Pancreas (tissue), 10 donors: ENCODE results near the gene ZBTB7C. TPM values are rescaled to one million over a fixed set of nuclear protein-coding genes. Genes with fewer than 3 reads are reported as not detected.

Experiments
- ATAC-seq, 4 donors: fragments of 200-7000 bp; cut with Tn5 transposase; one replicate each; pipeline versions ENCODE4 v1.8.0 to v1.9.1; 2020; ENCODE audit warnings: mild to moderate bottlenecking in 4 of 4, moderate library complexity in 4 of 4
- DNase-seq, 6 donors: peaks; one replicate each; pipeline ENCODE4 v3.0.0-alpha.2; 2020
- FAIRE-seq: peaks from 2 replicates; lab custom pipeline; 2012; peaks lifted over from hg19 to GRCh38; lab: Jason Lieb, UNC
- H3K27ac ChIP-seq, 4 donors: fragments of 200-600 bp; sonication (generic); 1 replicate in 3 of 4; 2 replicates in 1 of 4; pipeline versions ENCODE4 v1.5.0 to v1.8.0; 2020
- H3K27me3 ChIP-seq, 4 donors: fragments of 200-600 bp; one replicate each; pipeline ENCODE4 v1.8.0; 2021
- H3K36me3 ChIP-seq, 3 donors: fragments of 200-600 bp; sonication (generic) in 1 of 3; one replicate each; pipeline versions ENCODE4 v1.5.0 to v1.8.0; 2020 to 2021
- H3K4me1 ChIP-seq, 3 donors: fragments of 200-600 bp; one replicate each; pipeline ENCODE4 v1.8.0; 2021
- H3K4me3 ChIP-seq, 4 donors: fragments of 200-600 bp; sonication (generic) in 2 of 4; one replicate each; pipeline versions ENCODE4 v1.5.0 to v1.8.0; 2020 to 2021
- H3K9me3 ChIP-seq, 4 donors: fragments of 200-600 bp; one replicate each; pipeline ENCODE4 v1.8.0; 2021
- WGBS, 2 donors: extraction: QIAGEN DNeasy Blood & Tissue Kit; methylation state at CpG; one replicate each; pipeline ENCODE4 v1.1.7; 2013; 5-methylcytosine and 5-hydroxymethylcytosine counted together
- intact Hi-C, 3 donors: fragments of 100-400 bp; cut with DNase I; formaldehyde crosslinking; loops; one replicate each; pipeline versions ENCODE4 v1.11.1 to v1.14.2; 2022
- polyA plus RNA-seq, 2 donors: library from polyadenylated mRNA; stranded (reverse); fragments of 200-250 nt; gene quantifications; one replicate each; pipeline ENCODE4 v1.2.3, GENCODE V29; 2013
- total RNA-seq, 6 donors: library from RNA; stranded (reverse); fragmentation: NEBNext Ultra II Directional in 4 of 6; extraction: Animal tissue kit (Norgen Biotek cat#: 25700) in 4 of 6; gene quantifications; one replicate each; pipeline versions ENCODE4 v1.2.1 to v1.2.4, GENCODE V29; 2021 to 2023
- TF ChIP-seq, protein P1 (sequence below), 4 donors: fragments of 200-600 bp; sonication (generic) in 3 of 4; IDR thresholded peaks; one replicate each; pipeline versions ENCODE4 v1.5.0 to v1.8.0; 2021; ENCODE audit warnings: antibody characterized with exemption in 4 of 4
- donor health status: healthy with polysubstance abuse.
- donor health status: DM: no; HTN: no; CAD: no; lungs with moderate emphysema.
- donor health status: DM: no; HTN: no; CAD: no.
- donor health status: control.
- donor health status: control.
- donor health status: Bipolar disorder and iron deficiency.
- donor health status: DM: yes; HTN: yes; CAD: no.
- donor health status: DM: no; HTN: no; CAD: no.
- donor health status: DM: no; HTN: no; CAD: no.
- donor health status: DM: yes; HTN: yes; CAD: no.

Gene ZBTB7C
- total and polyA plus RNA-seq, 8 donors: 0.35 to 1.7 (median 0.91) TPM

DNA sequence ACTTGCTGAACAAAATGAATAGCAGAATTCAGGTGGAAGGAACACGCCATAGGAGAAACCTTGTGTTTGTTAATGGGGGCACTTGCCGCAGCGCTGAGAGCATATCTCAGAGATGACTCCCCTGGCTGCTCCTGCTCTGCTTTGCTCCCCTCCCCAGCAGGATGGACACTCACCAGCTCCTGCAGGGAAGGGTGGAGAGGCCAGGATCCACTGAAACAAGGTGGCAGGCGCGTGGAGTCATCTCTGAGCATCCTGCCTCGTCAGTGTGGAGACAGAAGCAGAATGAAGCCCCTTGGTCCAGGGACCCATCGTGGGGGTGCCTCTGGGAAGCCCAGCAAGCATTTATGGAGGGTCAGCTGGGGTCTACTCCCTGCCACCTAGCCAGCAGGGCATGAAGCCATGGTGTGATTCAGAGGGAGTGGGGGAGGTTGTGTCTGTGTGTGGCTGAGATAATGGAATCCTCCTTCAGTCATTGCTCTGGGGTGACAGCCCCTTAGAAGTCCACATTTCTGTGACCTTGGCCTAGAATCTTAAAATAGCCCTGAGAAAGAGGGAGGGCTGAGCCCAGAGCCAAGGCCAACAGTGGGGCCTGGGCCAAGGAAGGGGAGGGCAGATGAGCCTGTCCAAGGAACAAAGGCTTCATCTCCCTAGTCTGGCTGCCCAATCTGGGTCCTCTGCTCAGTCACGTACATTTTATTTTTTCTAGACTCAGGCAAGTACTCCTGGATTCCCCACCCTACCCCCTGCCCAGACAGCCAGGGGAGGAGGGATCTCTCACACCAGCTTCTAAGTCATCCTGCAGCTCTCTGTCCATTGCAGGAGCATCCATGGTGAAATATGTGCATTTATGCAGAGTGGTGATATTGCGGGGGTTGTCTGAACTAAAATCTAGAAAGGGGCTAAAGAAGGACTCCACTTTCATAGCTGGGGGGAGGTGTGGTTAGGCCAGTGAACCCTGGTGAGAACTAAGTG, 215.4 kb downstream of the ZBTB7C start:
- ATAC-seq: peak in 3 of 4 donors; percentile 53 to 85 (median 62)
- intact Hi-C loops: no loop called here
- Histone ChIP-seq H3K9me3 (no peaks in the 10 kb centered on the region), H3K27me3 (no peaks in the 10 kb centered on the region), H3K4me1 (no peaks in the 10 kb centered on the region), H3K27ac (no peak overlapping the region), H3K36me3 (no peaks in the 10 kb centered on the region), H3K4me3 (no peak overlapping the region)
- TF ChIP-seq, protein P1, sequence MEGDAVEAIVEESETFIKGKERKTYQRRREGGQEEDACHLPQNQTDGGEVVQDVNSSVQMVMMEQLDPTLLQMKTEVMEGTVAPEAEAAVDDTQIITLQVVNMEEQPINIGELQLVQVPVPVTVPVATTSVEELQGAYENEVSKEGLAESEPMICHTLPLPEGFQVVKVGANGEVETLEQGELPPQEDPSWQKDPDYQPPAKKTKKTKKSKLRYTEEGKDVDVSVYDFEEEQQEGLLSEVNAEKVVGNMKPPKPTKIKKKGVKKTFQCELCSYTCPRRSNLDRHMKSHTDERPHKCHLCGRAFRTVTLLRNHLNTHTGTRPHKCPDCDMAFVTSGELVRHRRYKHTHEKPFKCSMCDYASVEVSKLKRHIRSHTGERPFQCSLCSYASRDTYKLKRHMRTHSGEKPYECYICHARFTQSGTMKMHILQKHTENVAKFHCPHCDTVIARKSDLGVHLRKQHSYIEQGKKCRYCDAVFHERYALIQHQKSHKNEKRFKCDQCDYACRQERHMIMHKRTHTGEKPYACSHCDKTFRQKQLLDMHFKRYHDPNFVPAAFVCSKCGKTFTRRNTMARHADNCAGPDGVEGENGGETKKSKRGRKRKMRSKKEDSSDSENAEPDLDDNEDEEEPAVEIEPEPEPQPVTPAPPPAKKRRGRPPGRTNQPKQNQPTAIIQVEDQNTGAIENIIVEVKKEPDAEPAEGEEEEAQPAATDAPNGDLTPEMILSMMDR (IDR thresholded peaks at IDR 0.05): no peak
- no peak for FAIRE-seq
- DNase-seq: no peak
- 83 to 88% methylated on average over 9 of the region's 9 CpGs for WGBS, 2 donors

DNA sequence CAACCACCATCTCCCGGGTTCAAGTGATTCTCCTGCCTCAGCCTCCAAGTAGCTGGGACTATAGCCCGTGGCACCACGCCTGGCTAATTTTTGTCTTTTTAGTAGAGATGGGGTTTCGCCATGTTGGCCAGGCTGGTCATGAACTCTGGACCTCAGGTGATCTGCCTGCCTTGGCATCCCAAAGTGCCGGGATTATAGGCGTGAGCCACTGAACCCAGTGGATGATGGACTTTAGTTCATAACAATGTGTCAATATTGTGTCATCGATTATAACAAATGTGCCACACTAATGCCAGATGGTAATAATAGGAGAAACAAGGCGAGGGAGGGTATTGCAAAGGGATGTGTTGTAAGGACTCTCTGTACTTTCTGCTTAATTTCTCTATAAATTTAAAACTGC, 216.6 kb downstream of the ZBTB7C start:
- no peaks in the 10 kb centered on the region for H3K27me3 ChIP-seq
- TF ChIP-seq, protein P1 (IDR thresholded peaks at IDR 0.05): no peak
- no peaks in the 10 kb centered on the region for H3K36me3 ChIP-seq
- intact Hi-C loops: no loop called here
- DNase-seq: no peak
- no peak for ATAC-seq
- H3K4me3 ChIP-seq: no peak overlapping the region
- no peaks in the 10 kb centered on the region for H3K4me1 ChIP-seq
- 96 to 98% methylated on average over 8 of the region's 8 CpGs for WGBS, 2 donors
- no peak for FAIRE-seq
- H3K27ac ChIP-seq: no peak overlapping the region
- no peaks in the 10 kb centered on the region for H3K9me3 ChIP-seq

DNA sequence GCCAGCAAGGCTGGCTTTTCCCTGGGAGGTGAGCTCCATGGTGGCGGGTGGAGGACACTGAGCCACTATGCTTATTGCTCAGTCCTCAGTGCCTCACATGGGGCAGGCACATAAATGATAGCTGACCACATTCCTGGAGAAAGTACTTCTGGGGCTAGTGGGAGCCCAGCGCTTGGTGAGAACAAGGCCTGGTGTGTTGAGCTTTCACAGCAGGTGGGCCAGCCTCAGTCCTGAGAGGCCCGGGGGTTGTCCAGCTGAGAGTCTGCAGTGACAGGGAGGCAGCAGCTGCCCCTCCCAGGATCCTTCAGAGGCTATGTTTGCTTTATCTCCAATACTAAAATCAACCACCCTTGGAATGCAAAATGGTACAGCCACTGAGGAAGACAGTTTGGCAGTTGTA, 217.7 kb downstream of the ZBTB7C start:
- no peaks in the 10 kb centered on the region for H3K9me3 ChIP-seq
- ATAC-seq: no peak
- no peak for FAIRE-seq
- no peaks in the 10 kb centered on the region for H3K36me3 ChIP-seq
- no peaks in the 10 kb centered on the region for H3K4me1 ChIP-seq
- no peak overlapping the region for H3K4me3 ChIP-seq
- 78 to 85% methylated on average over 3 of the region's 3 CpGs for WGBS, 2 donors
- H3K27ac ChIP-seq: no peak overlapping the region
- H3K27me3 ChIP-seq: no peaks in the 10 kb centered on the region
- TF ChIP-seq, protein P1 (IDR thresholded peaks at IDR 0.05): no peak
- intact Hi-C loops: no loop called here
- DNase-seq: no peak

DNA sequence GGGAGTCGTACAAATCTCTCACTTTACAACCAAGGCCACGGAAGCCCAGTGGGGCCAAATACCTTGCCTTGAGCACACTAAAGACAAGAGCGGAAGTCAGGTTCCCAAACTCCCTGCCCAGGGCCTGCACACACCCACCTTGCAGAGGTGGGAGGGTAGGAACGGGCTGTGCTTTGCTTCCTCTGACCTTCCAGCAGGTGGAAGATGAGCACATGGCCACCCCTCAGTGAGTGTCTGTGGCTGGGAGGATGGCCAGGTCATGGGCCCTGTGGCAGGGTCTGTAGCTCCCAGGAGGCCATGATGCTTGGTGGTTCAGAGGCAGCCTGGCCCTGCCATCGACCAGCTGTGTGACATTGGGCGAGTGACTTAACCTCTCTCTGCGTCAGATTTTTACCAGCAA, 218.2 kb downstream of the ZBTB7C start:
- no peak for FAIRE-seq
- Histone ChIP-seq H3K9me3 (no peaks in the 10 kb centered on the region), H3K36me3 (no peaks in the 10 kb centered on the region), H3K27me3 (no peaks in the 10 kb centered on the region), H3K27ac (no peak overlapping the region), H3K4me3 (no peak overlapping the region), H3K4me1 (no peaks in the 10 kb centered on the region)
- WGBS, 2 donors: 78 to 92% methylated on average over 7 of the region's 7 CpGs
- TF ChIP-seq, protein P1 (IDR thresholded peaks at IDR 0.05): no peak
- no peak for DNase-seq
- ATAC-seq: no peak
- intact Hi-C loops: no loop called here

DNA sequence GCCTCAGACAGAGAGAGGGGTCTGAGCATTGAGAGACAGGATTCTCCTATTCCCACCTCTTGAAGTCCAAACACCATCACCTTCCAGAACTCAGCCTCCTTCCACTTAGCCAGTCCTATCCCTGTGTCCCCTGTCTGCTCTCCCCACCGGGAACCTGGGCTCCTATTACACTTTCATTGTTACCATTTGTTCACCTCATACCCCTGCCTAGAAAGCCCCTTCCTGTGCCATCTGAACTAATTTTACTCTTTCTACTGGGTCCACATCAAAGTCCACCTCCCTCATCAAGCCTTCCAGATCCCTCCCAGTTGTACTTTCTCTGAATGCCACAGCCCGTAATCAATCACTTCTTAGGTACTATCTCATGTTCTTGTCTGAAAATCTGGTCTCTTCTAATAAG, 220.6 kb downstream of the ZBTB7C start:
- FAIRE-seq: no peak
- intact Hi-C loops: no loop called here
- Histone ChIP-seq H3K27me3 (no peaks in the 10 kb centered on the region), H3K4me3 (no peak overlapping the region), H3K27ac (no peak overlapping the region), H3K4me1 (no peaks in the 10 kb centered on the region), H3K9me3 (no peaks in the 10 kb centered on the region), H3K36me3 (no peaks in the 10 kb centered on the region)
- DNase-seq: no peak
- no peak for ATAC-seq
- TF ChIP-seq, protein P1 (IDR thresholded peaks at IDR 0.05): no peak
- WGBS, 2 donors: 93 to 100% methylated on average over 2 of the region's 2 CpGs
